Stimulated activated effector memory CD8-positive, alpha-beta T cell treated with anti-CD3 and anti-CD28 coated beads, Interleukin-12 subunit alpha, Interleukin-12 subunit beta, amount 100 ng/mL, for 72 hours (primary cell): ENCODE measurements around the gene WIPI1.

Experiments used
- ATAC-seq: fragments of 150-1000 bp; cut with Tn5 transposase; 2 replicates; pipeline ENCODE4 v1.10.0; 2021
- DNase-seq, 2 donors: peaks; one replicate each; pipeline ENCODE4 v3.0.0; 2021 to 2022; ENCODE audit warnings: low spot score in 2 of 2
- H3K27ac Mint-ChIP-seq: one replicate; pipeline ENCODE4 v1.8.0; 2022; ENCODE audit warnings: mild to moderate bottlenecking, mixed read lengths
- H3K36me3 Mint-ChIP-seq: one replicate; pipeline ENCODE4 v1.8.0; 2022; ENCODE audit warnings: mild to moderate bottlenecking, mixed read lengths
- H3K4me1 Mint-ChIP-seq: one replicate; pipeline ENCODE4 v1.8.0; 2022; ENCODE audit warnings: mixed read lengths
- H3K4me3 Mint-ChIP-seq: one replicate; pipeline ENCODE4 v1.8.0; 2022; ENCODE audit warnings: mild to moderate bottlenecking, mixed read lengths
- H3K9me3 Mint-ChIP-seq: one replicate; pipeline ENCODE4 v1.8.0; 2022; ENCODE audit warnings: mixed read lengths

WIPI1 gene

GRCh38 chr17:68394608-68395331, 62.5 kb downstream of the WIPI1 start:
- H3K9me3 Mint-ChIP-seq: peaks cover 4% of the 10 kb centered on the region
- H3K36me3 Mint-ChIP-seq: peaks cover 6% of the 10 kb centered on the region
- no peak overlapping the region for H3K4me3 Mint-ChIP-seq
- peaks cover 25% of the 10 kb centered on the region for H3K4me1 Mint-ChIP-seq
- ATAC-seq: no peak
- no peak overlapping the region for H3K27ac Mint-ChIP-seq
- no peak for DNase-seq

- no peak overlapping the region for H3K27ac Mint-ChIP-seq
- ATAC-seq (no peak), DNase-seq (no peak)
- peaks cover 4% of the 10 kb centered on the region for H3K9me3 Mint-ChIP-seq
- H3K4me1 Mint-ChIP-seq: peaks cover 3% of the 10 kb centered on the region
- H3K36me3 Mint-ChIP-seq: peaks cover 5% of the 10 kb centered on the region
- H3K4me3 Mint-ChIP-seq: no peak overlapping the region
These were observed 65.6 kb downstream of the WIPI1 start for GRCh38 chr17:68391561-68392268.

GRCh38 chr17:68390888-68391545, 66.3 kb downstream of the WIPI1 start:
- no peak overlapping the region for H3K27ac Mint-ChIP-seq
- peaks cover 4% of the 10 kb centered on the region for H3K9me3 Mint-ChIP-seq
- peaks cover 5% of the 10 kb centered on the region for H3K36me3 Mint-ChIP-seq
- no peak for DNase-seq
- ATAC-seq: no peak
- H3K4me1 Mint-ChIP-seq: no peaks in the 10 kb centered on the region
- no peak overlapping the region for H3K4me3 Mint-ChIP-seq

- ATAC-seq: no peak
- no peaks in the 10 kb centered on the region for H3K9me3 Mint-ChIP-seq
- no peak overlapping the region for H3K4me3 Mint-ChIP-seq
- no peak for DNase-seq
- H3K27ac Mint-ChIP-seq: peak overlapping the region; percentile 48
- H3K36me3 Mint-ChIP-seq: no peaks in the 10 kb centered on the region
- H3K4me1 Mint-ChIP-seq: peaks cover 11% of the 10 kb centered on the region
These were observed 68.3 kb downstream of the WIPI1 start for GRCh38 chr17:68389041-68389440.

- H3K36me3 Mint-ChIP-seq: no peaks in the 10 kb centered on the region
- peaks cover 20% of the 10 kb centered on the region for H3K4me1 Mint-ChIP-seq
- ATAC-seq (no peak), DNase-seq (no peak)
- H3K4me3 Mint-ChIP-seq: no peak overlapping the region
- H3K27ac Mint-ChIP-seq: no peak overlapping the region
- H3K9me3 Mint-ChIP-seq: no peaks in the 10 kb centered on the region
These were observed 69.7 kb downstream of the WIPI1 start for GRCh38 chr17:68387435-68388218.

- ATAC-seq (no peak), DNase-seq (no peak)
- Mint-ChIP-seq H3K4me1 (peaks cover 38% of the 10 kb centered on the region), H3K27ac (no peak overlapping the region), H3K9me3 (no peaks in the 10 kb centered on the region), H3K4me3 (no peak overlapping the region), H3K36me3 (peaks cover 6% of the 10 kb centered on the region)
These were observed 71.6 kb downstream of the WIPI1 start for GRCh38 chr17:68385490-68386215.

- DNase-seq: no peak
- Mint-ChIP-seq H3K4me1 (peaks cover 38% of the 10 kb centered on the region), H3K27ac (peak overlapping the region; percentile 56), H3K9me3 (no peaks in the 10 kb centered on the region), H3K4me3 (no peak overlapping the region), H3K36me3 (peaks cover 6% of the 10 kb centered on the region)
- no peak for ATAC-seq
These were observed 72.4 kb downstream of the WIPI1 start for GRCh38 chr17:68384941-68385340.

GRCh38 chr17:68384471-68384870, 72.8 kb downstream of the WIPI1 start:
- H3K27ac Mint-ChIP-seq: peak overlapping the region; percentile 56
- H3K4me3 Mint-ChIP-seq: peak overlapping the region; percentile 27
- H3K4me1 Mint-ChIP-seq: peaks cover 38% of the 10 kb centered on the region
- DNase-seq: no peak
- H3K9me3 Mint-ChIP-seq: no peaks in the 10 kb centered on the region
- ATAC-seq: no peak
- H3K36me3 Mint-ChIP-seq: peaks cover 6% of the 10 kb centered on the region

- peak overlapping the region; percentile 56 for H3K27ac Mint-ChIP-seq
- H3K4me3 Mint-ChIP-seq: peak overlapping the region; percentile 27
- DNase-seq (no peak), ATAC-seq (peak; percentile 63)
- peaks cover 38% of the 10 kb centered on the region for H3K4me1 Mint-ChIP-seq
- H3K36me3 Mint-ChIP-seq: peaks cover 6% of the 10 kb centered on the region
- H3K9me3 Mint-ChIP-seq: no peaks in the 10 kb centered on the region
These were observed 73.6 kb downstream of the WIPI1 start for GRCh38 chr17:68383443-68384321.

GRCh38 chr17:68383120-68383442, 74.2 kb downstream of the WIPI1 start:
- H3K4me3 Mint-ChIP-seq: peak overlapping the region; percentile 27
- peaks cover 6% of the 10 kb centered on the region for H3K36me3 Mint-ChIP-seq
- no peaks in the 10 kb centered on the region for H3K9me3 Mint-ChIP-seq
- H3K27ac Mint-ChIP-seq: no peak overlapping the region
- H3K4me1 Mint-ChIP-seq: peaks cover 38% of the 10 kb centered on the region
- ATAC-seq (no peak), DNase-seq (no peak)

- DNase-seq (no peak), ATAC-seq (no peak)
- peaks cover 38% of the 10 kb centered on the region for H3K4me1 Mint-ChIP-seq
- H3K9me3 Mint-ChIP-seq: no peaks in the 10 kb centered on the region
- H3K4me3 Mint-ChIP-seq: no peak overlapping the region
- H3K36me3 Mint-ChIP-seq: peaks cover 6% of the 10 kb centered on the region
- H3K27ac Mint-ChIP-seq: no peak overlapping the region
These were observed 74.7 kb downstream of the WIPI1 start for GRCh38 chr17:68382582-68383085.

GRCh38 chr17:68381076-68381900, 76.0 kb downstream of the WIPI1 start:
- ATAC-seq: peak; percentile 87
- Mint-ChIP-seq H3K4me3 (peak overlapping the region; percentile 11), H3K9me3 (no peaks in the 10 kb centered on the region), H3K36me3 (peaks cover 6% of the 10 kb centered on the region), H3K4me1 (peaks cover 38% of the 10 kb centered on the region), H3K27ac (peak overlapping the region; percentile 57)
- peak in 1 of 2 donors; percentile 31 for DNase-seq
